H1 (cell line): ENCODE measurements around the gene SMG7. TPM values are rescaled to one million over a fixed set of nuclear protein-coding genes. Genes with fewer than 3 reads are reported as not detected.

Experiments
- CTBP2 ChIP-seq: IDR thresholded peaks from 2 replicates; pipeline ENCODE4 v1.7.0; 2011; ENCODE audit warnings: borderline replicate concordance, mild to moderate bottlenecking, moderate library complexity, mixed read lengths, low read length; ENCODE audit not compliant: insufficient read depth, insufficient read length
- KDM5A ChIP-seq: fragments of 200-600 bp; IDR thresholded peaks from 2 replicates; pipeline ENCODE4 v1.7.1; 2012; ENCODE audit warnings: mild to moderate bottlenecking, low read length, inconsistent platforms, mixed read lengths
- TCF12 ChIP-seq: IDR thresholded peaks from 2 replicates; pipeline ENCODE4 v1.6.1; 2011; ENCODE audit warnings: low read depth, mild to moderate bottlenecking, low read length
- YY1 ChIP-seq: IDR thresholded peaks from 2 replicates; pipeline ENCODE4 v1.6.1; 2011; ENCODE audit warnings: low read depth, mild to moderate bottlenecking, low read length
- polyA plus RNA-seq, 7 experiments: library from polyadenylated mRNA; depleted of rRNA in 3 of 7; stranded (reverse) in 5 of 7; unstranded in 2 of 7; fragments of >200 nt in 5 of 7; fragments of 200-250 nt in 2 of 7; gene quantifications; 1 replicate in 5 of 7; 2 replicates in 1 of 7; 4 replicates in 1 of 7; pipeline versions ENCODE4 v1.2.1 to v1.2.3, GENCODE V29; 2011 to 2013; ENCODE audit warnings: missing spikeins in 2 of 7, mixed read lengths in 2 of 7
- total RNA-seq: library from RNA; stranded (reverse); fragmentation: NEBNext Ultra II Directional; extraction: Animal tissue kit (Norgen Biotek cat#: 25700); gene quantifications from 2 replicates; pipeline ENCODE4 v1.2.1, GENCODE V29; 2021
- TF ChIP-seq, protein P1 (sequence below): fragments of 300-600 bp; sonication (generic); IDR thresholded peaks from 2 replicates; pipeline ENCODE4 v1.7.1; 2012; ENCODE audit warnings: low read length, moderate library complexity, mild to moderate bottlenecking, inconsistent platforms; ENCODE audit not compliant: insufficient replicate concordance

Gene SMG7
- total and polyA plus RNA-seq, 2 of the 8 experiments (the other 6 are each of a cell fraction or from before 2014, with no cell fraction given) = 39.3 to 65.6 TPM

DNA sequence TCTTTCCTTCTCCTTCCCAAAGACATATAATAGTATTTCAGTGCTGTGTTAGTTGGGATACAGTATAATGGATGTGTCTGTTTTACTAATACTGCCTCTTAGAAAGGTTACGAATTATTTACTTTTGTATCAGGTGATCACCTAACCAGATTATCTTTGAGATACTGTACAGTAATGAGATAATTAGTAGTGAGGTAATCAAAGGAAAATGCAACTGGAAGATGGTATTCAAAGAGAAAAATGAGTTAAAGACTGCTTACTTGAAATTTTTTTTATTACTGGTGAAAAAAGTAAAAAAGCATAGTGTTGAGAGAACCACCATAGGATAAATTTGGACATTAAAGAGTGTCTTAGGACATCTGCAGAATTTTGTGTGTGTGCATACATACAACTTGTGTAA, 10.9 kb downstream of the SMG7 start (continued):
- TF ChIP-seq YY1 (no peak), CTBP2 (no peak), KDM5A (no peak), TCF12 (no peak)
- TF ChIP-seq, protein P1, sequence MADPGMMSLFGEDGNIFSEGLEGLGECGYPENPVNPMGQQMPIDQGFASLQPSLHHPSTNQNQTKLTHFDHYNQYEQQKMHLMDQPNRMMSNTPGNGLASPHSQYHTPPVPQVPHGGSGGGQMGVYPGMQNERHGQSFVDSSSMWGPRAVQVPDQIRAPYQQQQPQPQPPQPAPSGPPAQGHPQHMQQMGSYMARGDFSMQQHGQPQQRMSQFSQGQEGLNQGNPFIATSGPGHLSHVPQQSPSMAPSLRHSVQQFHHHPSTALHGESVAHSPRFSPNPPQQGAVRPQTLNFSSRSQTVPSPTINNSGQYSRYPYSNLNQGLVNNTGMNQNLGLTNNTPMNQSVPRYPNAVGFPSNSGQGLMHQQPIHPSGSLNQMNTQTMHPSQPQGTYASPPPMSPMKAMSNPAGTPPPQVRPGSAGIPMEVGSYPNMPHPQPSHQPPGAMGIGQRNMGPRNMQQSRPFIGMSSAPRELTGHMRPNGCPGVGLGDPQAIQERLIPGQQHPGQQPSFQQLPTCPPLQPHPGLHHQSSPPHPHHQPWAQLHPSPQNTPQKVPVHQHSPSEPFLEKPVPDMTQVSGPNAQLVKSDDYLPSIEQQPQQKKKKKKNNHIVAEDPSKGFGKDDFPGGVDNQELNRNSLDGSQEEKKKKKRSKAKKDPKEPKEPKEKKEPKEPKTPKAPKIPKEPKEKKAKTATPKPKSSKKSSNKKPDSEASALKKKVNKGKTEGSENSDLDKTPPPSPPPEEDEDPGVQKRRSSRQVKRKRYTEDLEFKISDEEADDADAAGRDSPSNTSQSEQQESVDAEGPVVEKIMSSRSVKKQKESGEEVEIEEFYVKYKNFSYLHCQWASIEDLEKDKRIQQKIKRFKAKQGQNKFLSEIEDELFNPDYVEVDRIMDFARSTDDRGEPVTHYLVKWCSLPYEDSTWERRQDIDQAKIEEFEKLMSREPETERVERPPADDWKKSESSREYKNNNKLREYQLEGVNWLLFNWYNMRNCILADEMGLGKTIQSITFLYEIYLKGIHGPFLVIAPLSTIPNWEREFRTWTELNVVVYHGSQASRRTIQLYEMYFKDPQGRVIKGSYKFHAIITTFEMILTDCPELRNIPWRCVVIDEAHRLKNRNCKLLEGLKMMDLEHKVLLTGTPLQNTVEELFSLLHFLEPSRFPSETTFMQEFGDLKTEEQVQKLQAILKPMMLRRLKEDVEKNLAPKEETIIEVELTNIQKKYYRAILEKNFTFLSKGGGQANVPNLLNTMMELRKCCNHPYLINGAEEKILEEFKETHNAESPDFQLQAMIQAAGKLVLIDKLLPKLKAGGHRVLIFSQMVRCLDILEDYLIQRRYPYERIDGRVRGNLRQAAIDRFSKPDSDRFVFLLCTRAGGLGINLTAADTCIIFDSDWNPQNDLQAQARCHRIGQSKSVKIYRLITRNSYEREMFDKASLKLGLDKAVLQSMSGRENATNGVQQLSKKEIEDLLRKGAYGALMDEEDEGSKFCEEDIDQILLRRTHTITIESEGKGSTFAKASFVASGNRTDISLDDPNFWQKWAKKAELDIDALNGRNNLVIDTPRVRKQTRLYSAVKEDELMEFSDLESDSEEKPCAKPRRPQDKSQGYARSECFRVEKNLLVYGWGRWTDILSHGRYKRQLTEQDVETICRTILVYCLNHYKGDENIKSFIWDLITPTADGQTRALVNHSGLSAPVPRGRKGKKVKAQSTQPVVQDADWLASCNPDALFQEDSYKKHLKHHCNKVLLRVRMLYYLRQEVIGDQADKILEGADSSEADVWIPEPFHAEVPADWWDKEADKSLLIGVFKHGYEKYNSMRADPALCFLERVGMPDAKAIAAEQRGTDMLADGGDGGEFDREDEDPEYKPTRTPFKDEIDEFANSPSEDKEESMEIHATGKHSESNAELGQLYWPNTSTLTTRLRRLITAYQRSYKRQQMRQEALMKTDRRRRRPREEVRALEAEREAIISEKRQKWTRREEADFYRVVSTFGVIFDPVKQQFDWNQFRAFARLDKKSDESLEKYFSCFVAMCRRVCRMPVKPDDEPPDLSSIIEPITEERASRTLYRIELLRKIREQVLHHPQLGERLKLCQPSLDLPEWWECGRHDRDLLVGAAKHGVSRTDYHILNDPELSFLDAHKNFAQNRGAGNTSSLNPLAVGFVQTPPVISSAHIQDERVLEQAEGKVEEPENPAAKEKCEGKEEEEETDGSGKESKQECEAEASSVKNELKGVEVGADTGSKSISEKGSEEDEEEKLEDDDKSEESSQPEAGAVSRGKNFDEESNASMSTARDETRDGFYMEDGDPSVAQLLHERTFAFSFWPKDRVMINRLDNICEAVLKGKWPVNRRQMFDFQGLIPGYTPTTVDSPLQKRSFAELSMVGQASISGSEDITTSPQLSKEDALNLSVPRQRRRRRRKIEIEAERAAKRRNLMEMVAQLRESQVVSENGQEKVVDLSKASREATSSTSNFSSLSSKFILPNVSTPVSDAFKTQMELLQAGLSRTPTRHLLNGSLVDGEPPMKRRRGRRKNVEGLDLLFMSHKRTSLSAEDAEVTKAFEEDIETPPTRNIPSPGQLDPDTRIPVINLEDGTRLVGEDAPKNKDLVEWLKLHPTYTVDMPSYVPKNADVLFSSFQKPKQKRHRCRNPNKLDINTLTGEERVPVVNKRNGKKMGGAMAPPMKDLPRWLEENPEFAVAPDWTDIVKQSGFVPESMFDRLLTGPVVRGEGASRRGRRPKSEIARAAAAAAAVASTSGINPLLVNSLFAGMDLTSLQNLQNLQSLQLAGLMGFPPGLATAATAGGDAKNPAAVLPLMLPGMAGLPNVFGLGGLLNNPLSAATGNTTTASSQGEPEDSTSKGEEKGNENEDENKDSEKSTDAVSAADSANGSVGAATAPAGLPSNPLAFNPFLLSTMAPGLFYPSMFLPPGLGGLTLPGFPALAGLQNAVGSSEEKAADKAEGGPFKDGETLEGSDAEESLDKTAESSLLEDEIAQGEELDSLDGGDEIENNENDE = no peak
